ENCODE results near the gene SLC25A4. TPM values are rescaled to one million over a fixed set of nuclear protein-coding genes. Genes with fewer than 3 reads are reported as not detected.
A peak's percentile ranks its signal among the peaks of the same experiment; 100 is the strongest.
"Not testable (repeated sequence)": the region's sequence is repeated elsewhere in the genome, so short reads cannot be mapped to it uniquely, and the experiment has no call there.

Gene SLC25A4
- total RNA-seq: 1 to 10 TPM; 3.3 to 4.8 TPM

- Mint-ChIP-seq H3K4me1 (ENCODE audit: low read depth) (peaks cover 10% of the 10 kb centered on the region), H3K36me3 (ENCODE audit: low read depth) (no peaks in the 10 kb centered on the region), H3K4me3 (peak within 1 kb of the TSS; percentile 83), H3K27ac (no peak within 1 kb of the TSS), H3K9me3 (ENCODE audit: insufficient read depth) (no peaks in the 10 kb centered on the region), H3K27me3 (ENCODE audit: low read depth) (peaks cover 34% of the 10 kb centered on the region)
- peak; percentile 79 for DNase-seq
- ChIA-PET POLR2A (interaction anchor here (0.6 kb wide), 1 partner anchor 877 kb away, joined by 4 read pairs; no protein-coding TSS in a partner anchor), CTCF (interaction anchor here (0.8 to 3.7 kb wide), 7 partner anchors 9 to 163 kb away, joined by 3 to 22 read pairs (median 3); no protein-coding TSS in a partner anchor)
- peak; percentile 96 for ATAC-seq
These were observed at the start of gene SLC25A4 for GRCh38 chr4:185142912-185143600. SLC25A4 (plus strand) TSS chr4:185143266; CDS start chr4:185143373, 107 bp downstream.

- no peak for DNase-seq
- Mint-ChIP-seq H3K4me1 (ENCODE audit: low read depth) (no peaks in the 10 kb centered on the region), H3K9me3 (ENCODE audit: insufficient read depth) (no peaks in the 10 kb centered on the region), H3K36me3 (ENCODE audit: low read depth) (no peaks in the 10 kb centered on the region), H3K4me3 (no peak overlapping the region), H3K27ac (no peak overlapping the region), H3K27me3 (ENCODE audit: low read depth) (peaks cover 21% of the 10 kb centered on the region)
- CTCF ChIA-PET: no interaction called here
- ATAC-seq: no peak
- POLR2A ChIA-PET: no interaction called here
These were observed 49.5 kb upstream of the SLC25A4 start for GRCh38 chr4:185093603-185094002.

- no peak overlapping the region for H3K27ac Mint-ChIP-seq
- H3K4me3 Mint-ChIP-seq: no peak overlapping the region
- peaks cover 8% of the 10 kb centered on the region for H3K27me3 Mint-ChIP-seq (ENCODE audit: low read depth)
- ChIA-PET POLR2A (no interaction called here), CTCF (interaction anchor here (0.7 to 4.5 kb wide), 13 partner anchors 8 to 351 kb away, joined by 3 to 42 read pairs (median 4); no protein-coding TSS in a partner anchor)
- ATAC-seq (no peak), DNase-seq (peak; percentile 36)
- H3K9me3 Mint-ChIP-seq (ENCODE audit: insufficient read depth): no peaks in the 10 kb centered on the region
- no peaks in the 10 kb centered on the region for H3K36me3 Mint-ChIP-seq (ENCODE audit: low read depth)
- H3K4me1 Mint-ChIP-seq (ENCODE audit: low read depth): no peaks in the 10 kb centered on the region
These were observed 46.9 kb upstream of the SLC25A4 start for GRCh38 chr4:185096032-185096653.

DNA sequence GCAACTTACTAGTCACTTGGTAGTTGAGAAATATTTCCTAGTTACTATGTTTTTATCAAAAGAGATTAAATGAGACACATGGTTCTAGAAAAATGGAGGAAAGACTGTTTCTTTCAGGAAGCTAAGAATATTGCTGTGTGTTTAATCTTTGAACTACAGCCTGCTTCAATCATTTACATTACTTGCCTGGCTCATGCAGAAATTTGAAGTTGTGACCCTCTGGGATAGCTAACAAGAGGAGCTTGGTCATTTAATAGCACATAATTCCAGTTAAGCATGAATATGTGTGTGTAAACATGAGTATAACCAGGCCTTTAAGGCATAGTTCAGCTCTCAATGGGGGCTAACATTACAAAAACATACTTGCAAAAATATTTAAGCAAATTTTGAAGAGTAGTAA, 44.6 kb upstream of the SLC25A4 start:
- ATAC-seq: no peak
- H3K36me3 Mint-ChIP-seq (ENCODE audit: low read depth): no peaks in the 10 kb centered on the region
- ChIA-PET CTCF (interaction anchor here (0.9 to 4.5 kb wide), 2 partner anchors 58 to 85 kb away, joined by 4 to 42 read pairs; no protein-coding TSS in a partner anchor), POLR2A (no interaction called here)
- no peak for DNase-seq
- no peak overlapping the region for H3K4me3 Mint-ChIP-seq
- H3K27me3 Mint-ChIP-seq (ENCODE audit: low read depth): peaks cover 14% of the 10 kb centered on the region
- no peak overlapping the region for H3K27ac Mint-ChIP-seq
- H3K9me3 Mint-ChIP-seq (ENCODE audit: insufficient read depth): no peaks in the 10 kb centered on the region
- H3K4me1 Mint-ChIP-seq (ENCODE audit: low read depth): no peaks in the 10 kb centered on the region

DNA sequence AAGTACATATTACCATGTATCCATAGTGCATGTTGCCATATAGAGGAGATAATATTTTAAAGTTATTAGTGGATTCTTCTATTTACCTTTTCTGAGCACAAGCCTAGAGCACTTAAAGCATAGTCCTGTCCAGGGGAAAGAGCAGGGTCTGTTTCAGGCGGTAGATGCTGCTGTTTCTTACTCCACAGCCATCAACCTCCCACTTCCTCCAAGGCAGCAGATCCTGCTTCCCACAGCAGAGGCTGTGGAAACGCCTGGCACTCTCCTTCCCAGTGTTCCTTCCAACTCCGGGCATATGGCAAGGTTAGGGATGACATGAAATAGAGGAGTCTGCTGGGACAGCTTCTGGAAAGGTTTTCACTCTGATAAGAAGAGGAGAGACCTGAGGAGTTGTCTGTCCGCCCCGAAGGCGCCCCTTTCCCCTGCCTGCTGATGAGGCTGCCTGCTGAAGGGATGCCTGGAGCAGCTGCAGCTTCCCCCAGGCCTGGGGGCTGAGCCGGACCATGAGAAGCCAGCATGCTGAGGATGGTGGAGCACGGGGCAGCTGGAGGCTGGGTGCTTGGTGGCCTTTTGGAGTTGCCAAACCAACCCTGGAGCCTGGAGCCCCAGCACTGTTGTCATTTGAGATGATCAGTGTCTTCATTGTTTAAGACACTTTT, 43.9 kb upstream of the SLC25A4 start:
- Mint-ChIP-seq H3K36me3 (ENCODE audit: low read depth) (no peaks in the 10 kb centered on the region), H3K27me3 (ENCODE audit: low read depth) (peaks cover 12% of the 10 kb centered on the region), H3K9me3 (ENCODE audit: insufficient read depth) (no peaks in the 10 kb centered on the region), H3K4me1 (ENCODE audit: low read depth) (no peaks in the 10 kb centered on the region), H3K4me3 (no peak overlapping the region), H3K27ac (no peak overlapping the region)
- ChIA-PET POLR2A (interaction anchor here (0.6 kb wide), 1 partner anchor 47 kb away, joined by 3 read pairs; no protein-coding TSS in a partner anchor), CTCF (interaction anchor here (4.5 kb wide), 1 partner anchor 59 kb away, joined by 42 read pairs; no protein-coding TSS in a partner anchor)
- no peak for DNase-seq
- no peak for ATAC-seq

DNA sequence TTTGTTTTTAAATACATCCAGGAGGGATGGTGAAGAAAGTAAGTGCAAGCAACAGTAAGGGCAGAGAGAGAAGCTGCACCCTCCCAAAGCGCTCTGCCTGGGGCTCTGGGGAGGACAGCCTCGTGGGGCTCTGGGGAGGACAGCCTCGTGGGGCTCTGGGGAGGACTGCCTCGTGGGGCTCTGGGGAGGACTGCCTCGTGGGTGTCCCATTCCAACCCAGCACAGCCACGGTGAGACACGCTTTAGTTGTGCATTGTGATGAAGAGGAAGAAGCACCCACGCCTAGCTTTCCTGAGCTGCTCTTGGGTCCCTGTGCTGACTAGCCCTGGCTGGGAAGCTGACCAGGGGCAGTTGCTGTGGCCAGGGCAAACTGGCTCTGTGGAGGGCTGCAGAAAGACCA, 43.1 kb upstream of the SLC25A4 start:
- Mint-ChIP-seq H3K27ac (no peak overlapping the region), H3K4me3 (no peak overlapping the region), H3K27me3 (ENCODE audit: low read depth) (peaks cover 10% of the 10 kb centered on the region), H3K36me3 (ENCODE audit: low read depth) (no peaks in the 10 kb centered on the region), H3K4me1 (ENCODE audit: low read depth) (no peaks in the 10 kb centered on the region), H3K9me3 (ENCODE audit: insufficient read depth) (no peaks in the 10 kb centered on the region)
- DNase-seq: no peak
- POLR2A ChIA-PET: interaction anchor here (0.6 kb wide), 1 partner anchor 47 kb away, joined by 3 read pairs; no protein-coding TSS in a partner anchor
- ATAC-seq: no peak
- CTCF ChIA-PET: no interaction called here

GRCh38 chr4:185100423-185100822, 42.6 kb upstream of the SLC25A4 start:
- ATAC-seq: no peak

GRCh38 chr4:185101354-185101890, 41.6 kb upstream of the SLC25A4 start:
- CTCF ChIA-PET: no interaction called here
- H3K27me3 Mint-ChIP-seq (ENCODE audit: low read depth): peaks cover 15% of the 10 kb centered on the region
- ATAC-seq (no peak), DNase-seq (no peak)
- no peaks in the 10 kb centered on the region for H3K4me1 Mint-ChIP-seq (ENCODE audit: low read depth)
- H3K36me3 Mint-ChIP-seq (ENCODE audit: low read depth): no peaks in the 10 kb centered on the region
- POLR2A ChIA-PET: no interaction called here
- no peak overlapping the region for H3K27ac Mint-ChIP-seq
- H3K9me3 Mint-ChIP-seq (ENCODE audit: insufficient read depth): no peaks in the 10 kb centered on the region
- no peak overlapping the region for H3K4me3 Mint-ChIP-seq

More at GRCh38 chr4:185100423-185100822, 42.6 kb upstream of the SLC25A4 start:
- H3K36me3 Mint-ChIP-seq (ENCODE audit: low read depth): no peaks in the 10 kb centered on the region
- no peaks in the 10 kb centered on the region for H3K9me3 Mint-ChIP-seq (ENCODE audit: insufficient read depth)
- H3K4me1 Mint-ChIP-seq (ENCODE audit: low read depth): no peaks in the 10 kb centered on the region
- ChIA-PET POLR2A (no interaction called here), CTCF (no interaction called here)
- peaks cover 11% of the 10 kb centered on the region for H3K27me3 Mint-ChIP-seq (ENCODE audit: low read depth)
- no peak for DNase-seq
- H3K27ac Mint-ChIP-seq: no peak overlapping the region
- no peak overlapping the region for H3K4me3 Mint-ChIP-seq

- DNase-seq (no peak), ATAC-seq (no peak)
- no peaks in the 10 kb centered on the region for H3K36me3 Mint-ChIP-seq (ENCODE audit: low read depth)
- no peaks in the 10 kb centered on the region for H3K4me1 Mint-ChIP-seq (ENCODE audit: low read depth)
- H3K27ac Mint-ChIP-seq: no peak overlapping the region
- CTCF ChIA-PET: no interaction called here
- POLR2A ChIA-PET: no interaction called here
- H3K27me3 Mint-ChIP-seq (ENCODE audit: low read depth): peaks cover 23% of the 10 kb centered on the region
- no peak overlapping the region for H3K4me3 Mint-ChIP-seq
- H3K9me3 Mint-ChIP-seq (ENCODE audit: insufficient read depth): no peaks in the 10 kb centered on the region
These were observed 38.3 kb upstream of the SLC25A4 start for GRCh38 chr4:185104733-185105132.

DNA sequence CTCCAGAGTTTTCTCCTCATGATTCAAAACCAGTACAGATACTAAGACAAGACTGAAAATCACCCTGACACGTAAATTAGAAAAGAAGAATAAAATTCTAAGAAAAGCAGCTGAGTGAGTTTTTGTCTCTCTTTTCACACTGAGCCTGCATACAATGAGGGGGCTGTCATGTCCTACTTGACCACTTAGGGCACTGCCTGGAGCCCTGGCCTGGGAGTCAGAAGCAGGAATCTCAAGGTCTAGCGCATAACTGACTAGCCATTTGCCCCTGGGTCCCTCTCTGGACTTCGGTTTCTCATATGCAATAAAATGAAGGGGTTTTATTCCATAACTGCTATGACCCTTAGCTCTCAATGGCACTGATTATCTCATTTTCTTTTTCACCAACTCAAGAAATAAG, 36.7 kb upstream of the SLC25A4 start:
- POLR2A ChIA-PET: no interaction called here
- no peak overlapping the region for H3K27ac Mint-ChIP-seq
- H3K4me3 Mint-ChIP-seq: no peak overlapping the region
- CTCF ChIA-PET: interaction anchor here (1.1 to 1.9 kb wide), 5 partner anchors 10 to 66 kb away, joined by 3 to 11 read pairs (median 4); no protein-coding TSS in a partner anchor
- H3K36me3 Mint-ChIP-seq (ENCODE audit: low read depth): no peaks in the 10 kb centered on the region
- H3K27me3 Mint-ChIP-seq (ENCODE audit: low read depth): peaks cover 25% of the 10 kb centered on the region
- H3K9me3 Mint-ChIP-seq (ENCODE audit: insufficient read depth): no peaks in the 10 kb centered on the region
- no peak for ATAC-seq
- no peaks in the 10 kb centered on the region for H3K4me1 Mint-ChIP-seq (ENCODE audit: low read depth)
- DNase-seq: no peak

DNA sequence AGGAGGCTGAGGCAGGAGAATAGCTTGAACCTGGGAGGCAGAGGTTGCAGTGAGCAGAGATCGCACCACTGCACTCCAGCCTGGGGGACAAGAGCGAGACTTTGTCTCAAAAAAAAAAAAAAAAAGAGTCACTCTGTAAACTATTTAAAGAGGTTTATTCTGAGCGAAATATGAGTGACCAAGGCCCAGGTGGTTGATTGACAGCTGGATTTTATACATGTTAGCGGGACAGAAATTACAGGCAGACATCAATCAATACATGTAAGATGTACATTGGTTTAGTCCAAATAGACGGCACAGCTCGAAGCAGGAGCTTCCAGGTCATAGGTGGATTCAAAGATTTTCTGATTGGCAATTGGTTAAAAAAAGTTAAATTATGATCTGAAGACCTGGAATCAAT, 35.5 kb upstream of the SLC25A4 start:
- ATAC-seq; H3K4me3 Mint-ChIP-seq; H3K9me3 Mint-ChIP-seq (ENCODE audit: insufficient read depth); DNase-seq; POLR2A ChIA-PET; H3K4me1 Mint-ChIP-seq (ENCODE audit: low read depth); H3K36me3 Mint-ChIP-seq (ENCODE audit: low read depth); H3K27ac Mint-ChIP-seq: not testable (repeated sequence)
- CTCF ChIA-PET: interaction anchor here (1.9 kb wide), 1 partner anchor 12 kb away, joined by 11 read pairs; no protein-coding TSS in a partner anchor
- peaks cover 24% of the 10 kb centered on the region for H3K27me3 Mint-ChIP-seq (ENCODE audit: low read depth)
